MM.1S (cell line): Measurements from ENCODE around the gene CCDC85C.
"Not testable (repeated sequence)": the region's sequence is repeated elsewhere in the genome, so short reads cannot be mapped to it uniquely, and the experiment has no call there.

ENCODE experiments used
- DNase-seq: peaks from one replicate; pipeline ENCODE4 v3.0.0-alpha.2; 2015
- H2AFZ ChIP-seq: fragments of 300-600 bp; sonication (generic); 2 replicates; pipeline ENCODE4 v1.6.0; 2016; ENCODE audit warnings: antibody characterized with exemption, low read length
- H3F3A ChIP-seq: fragments of 300-600 bp; sonication (generic); 2 replicates; pipeline ENCODE4 v1.6.1; 2016; ENCODE audit warnings: mild to moderate bottlenecking, antibody characterized with exemption, low read length, moderate library complexity, mixed read lengths; ENCODE audit not compliant: insufficient read depth
- H3K27ac ChIP-seq: fragments of 300-600 bp; sonication (generic); 2 replicates; pipeline ENCODE4 v1.5.1; 2016; ENCODE audit warnings: mild to moderate bottlenecking, low read length
- H3K27me3 ChIP-seq: fragments of 300-600 bp; sonication (generic); replicated peaks from 2 replicates; pipeline ENCODE4 v1.6.0; 2016; ENCODE audit warnings: low read length; ENCODE audit not compliant: insufficient read depth
- H3K36me3 ChIP-seq: fragments of 300-600 bp; sonication (generic); replicated peaks from 2 replicates; pipeline ENCODE4 v1.6.1; 2016; ENCODE audit warnings: mild to moderate bottlenecking, low read length, mixed read lengths; ENCODE audit not compliant: insufficient read depth
- H3K4me1 ChIP-seq: fragments of 300-600 bp; sonication (generic); 2 replicates; pipeline ENCODE4 v1.6.1; 2016; ENCODE audit warnings: low read length, mixed read lengths
- H3K4me2 ChIP-seq: fragments of 300-600 bp; sonication (generic); 2 replicates; pipeline ENCODE4 v1.6.0; 2016; ENCODE audit warnings: low read depth, low read length
- H3K4me3 ChIP-seq: fragments of 300-600 bp; sonication (generic); 2 replicates; pipeline ENCODE4 v1.5.1; 2016; ENCODE audit warnings: low read length, mixed read lengths
- H3K79me2 ChIP-seq: fragments of 300-600 bp; sonication (generic); 2 replicates; pipeline ENCODE4 v1.6.1; 2016; ENCODE audit warnings: mixed run types, low read length, mixed read lengths
- H3K9ac ChIP-seq: fragments of 300-600 bp; sonication (generic); 2 replicates; pipeline ENCODE4 v1.6.1; 2016; ENCODE audit warnings: low read length, mixed read lengths
- H3K9me2 ChIP-seq: fragments of 300-600 bp; sonication (generic); replicated peaks from 2 replicates; pipeline ENCODE4 v1.6.1; 2016; ENCODE audit warnings: mild to moderate bottlenecking, low read length, mixed read lengths; ENCODE audit not compliant: insufficient read depth
- H3K9me3 ChIP-seq: fragments of 300-600 bp; sonication (generic); replicated peaks from 2 replicates; pipeline ENCODE4 v1.6.1; 2016; ENCODE audit warnings: mild to moderate bottlenecking, low read length, mixed read lengths; ENCODE audit not compliant: insufficient read depth
- H4K20me1 ChIP-seq: fragments of 300-600 bp; sonication (generic); 2 replicates; pipeline ENCODE4 v1.6.1; 2016; ENCODE audit warnings: mild to moderate bottlenecking, low read length, moderate library complexity, mixed read lengths; ENCODE audit not compliant: insufficient read depth
- CTCF ChIP-seq: fragments of 300-600 bp; sonication (generic); IDR thresholded peaks from 2 replicates; pipeline ENCODE4 v1.5.1; 2016; ENCODE audit warnings: antibody characterized with exemption, low read length, mixed read lengths
- EZH2 ChIP-seq: fragments of 300-600 bp; sonication (generic); optimal IDR thresholded peaks from 2 replicates; pipeline ENCODE3; 2017; ENCODE audit warnings: low read depth, mild to moderate bottlenecking, antibody characterized with exemption, low read length, mixed read lengths
- EZH2phosphoT487 ChIP-seq: fragments of 300-600 bp; sonication (generic); IDR thresholded peaks from 2 replicates; pipeline ENCODE4 v1.6.1; 2018; ENCODE audit warnings: antibody characterized with exemption, low read length

The CCDC85C gene

GRCh38 chr14:99644035-99644587, 40.1 kb upstream of the CCDC85C start:
- Histone ChIP-seq H3K9me2 (no peaks in the 10 kb centered on the region), H4K20me1 (no peaks in the 10 kb centered on the region), H3K9me3 (no peaks in the 10 kb centered on the region), H3K79me2 (no peaks in the 10 kb centered on the region), H3K36me3 (no peaks in the 10 kb centered on the region), H3K9ac (no peak overlapping the region), H3K27ac (no peak overlapping the region), H2AFZ (no peak overlapping the region), H3K4me1 (no peaks in the 10 kb centered on the region), H3K4me2 (no peak overlapping the region), H3K27me3 (no peaks in the 10 kb centered on the region), H3K4me3 (no peak overlapping the region), H3F3A (no peaks in the 10 kb centered on the region)
- TF ChIP-seq CTCF (no peak), EZH2 (no peak), EZH2phosphoT487 (no peak)
- DNase-seq: no peak

- Histone ChIP-seq H3K9me2 (no peaks in the 10 kb centered on the region), H2AFZ (no peak overlapping the region), H4K20me1 (no peaks in the 10 kb centered on the region), H3K27me3 (no peaks in the 10 kb centered on the region), H3K9ac (no peak overlapping the region), H3K4me3 (no peak overlapping the region), H3K79me2 (no peaks in the 10 kb centered on the region), H3K4me2 (no peak overlapping the region), H3F3A (no peaks in the 10 kb centered on the region), H3K36me3 (no peaks in the 10 kb centered on the region), H3K4me1 (no peaks in the 10 kb centered on the region), H3K27ac (no peak overlapping the region), H3K9me3 (no peaks in the 10 kb centered on the region)
- DNase-seq: no peak
- TF ChIP-seq EZH2 (no peak), EZH2phosphoT487 (no peak), CTCF (no peak)
Observed at GRCh38 chr14:99643343-99643742, 39.3 kb upstream of the CCDC85C start.

GRCh38 chr14:99642771-99643170, 38.8 kb upstream of the CCDC85C start:
- not testable (repeated sequence) for H3K4me3 ChIP-seq, H3K4me2 ChIP-seq

GRCh38 chr14:99637624-99638023, 33.6 kb upstream of the CCDC85C start:
- Histone ChIP-seq H3K4me1 (no peaks in the 10 kb centered on the region), H3K9ac (no peak overlapping the region), H3F3A (no peaks in the 10 kb centered on the region), H3K79me2 (no peaks in the 10 kb centered on the region), H3K4me3 (no peak overlapping the region), H3K9me3 (no peaks in the 10 kb centered on the region), H3K9me2 (no peaks in the 10 kb centered on the region), H3K27ac (no peak overlapping the region), H3K4me2 (no peak overlapping the region), H4K20me1 (no peaks in the 10 kb centered on the region), H3K27me3 (no peaks in the 10 kb centered on the region), H3K36me3 (no peaks in the 10 kb centered on the region), H2AFZ (no peak overlapping the region)
- DNase-seq: no peak
- TF ChIP-seq CTCF (no peak), EZH2 (no peak), EZH2phosphoT487 (no peak)

More at GRCh38 chr14:99642771-99643170, 38.8 kb upstream of the CCDC85C start:
- H3K79me2 ChIP-seq, H3K9ac ChIP-seq, H3K27me3 ChIP-seq, H3F3A ChIP-seq, H3K9me2 ChIP-seq, H3K4me1 ChIP-seq, H3K36me3 ChIP-seq, H2AFZ ChIP-seq, H3K27ac ChIP-seq, H4K20me1 ChIP-seq, DNase-seq, H3K9me3 ChIP-seq: not testable (repeated sequence)
